NOMO-1 (cell line): ENCODE data around the gene ECI2.
A peak's percentile ranks its signal among the peaks of the same experiment; 100 is the strongest.

ENCODE experiments used
- DNase-seq, 2 experiments: peaks; one replicate each; lab custom pipeline; 2025; ENCODE audit not compliant: unreplicated experiment in 2 of 2; lab: John Stamatoyannopoulos, UW

Gene ECI2

GRCh38 chr6:4134841-4135664 is at the start of gene ECI2:
ECI2 (minus strand) TSS chr6:4135575; CDS start chr6:4135560, 15 bp downstream.
- DNase-seq, result peak; percentile 38 to 72

GRCh38 chr6:4180652-4181255 is 45.4 kb upstream of the ECI2 start:
- DNase-seq, result no peak

- DNase-seq, result no peak
Measured at GRCh38 chr6:4179960-4180651, 44.7 kb upstream of the ECI2 start.

- no peak for DNase-seq
Measured at GRCh38 chr6:4178737-4179333, 43.5 kb upstream of the ECI2 start.

- DNase-seq, result no peak
Measured at GRCh38 chr6:4176907-4177306, 41.5 kb upstream of the ECI2 start.

GRCh38 chr6:4174042-4174441 is 38.7 kb upstream of the ECI2 start:
- DNase-seq, result no peak

- DNase-seq, result peak in 1 of 2 experiments; percentile 14
Measured at GRCh38 chr6:4172368-4172767, 37.0 kb upstream of the ECI2 start.

GRCh38 chr6:4170297-4170696 is 34.9 kb upstream of the ECI2 start:
- no peak for DNase-seq

- no peak for DNase-seq
Measured at GRCh38 chr6:4169028-4169789, 33.8 kb upstream of the ECI2 start.

- no peak for DNase-seq
Measured at GRCh38 chr6:4167833-4168232, 32.5 kb upstream of the ECI2 start.

- DNase-seq, result no peak
Measured at GRCh38 chr6:4167123-4167522, 31.7 kb upstream of the ECI2 start.

GRCh38 chr6:4164456-4164855 is 29.1 kb upstream of the ECI2 start:
- DNase-seq, result no peak

GRCh38 chr6:4164117-4164442 is 28.7 kb upstream of the ECI2 start:
- no peak for DNase-seq

- DNase-seq, result no peak
Measured at GRCh38 chr6:4163408-4164116, 28.2 kb upstream of the ECI2 start.

- DNase-seq, result no peak
Measured at GRCh38 chr6:4162370-4162769, 27.0 kb upstream of the ECI2 start.

GRCh38 chr6:4159491-4159890 is 24.1 kb upstream of the ECI2 start:
- DNase-seq, result no peak

GRCh38 chr6:4157506-4157905 is 22.1 kb upstream of the ECI2 start:
- DNase-seq, result no peak

- DNase-seq, result peak; percentile 28 to 69
Measured at GRCh38 chr6:4155848-4156466, 20.6 kb upstream of the ECI2 start.

- DNase-seq, result peak in 1 of 2 experiments; percentile 4
Measured at GRCh38 chr6:4153514-4153985, 18.2 kb upstream of the ECI2 start.

- no peak for DNase-seq
Measured at GRCh38 chr6:4145083-4145482, 9.7 kb upstream of the ECI2 start.
